HL-60/S4 treated with phorbol 12-myristate 13-acetate at 8.2 ng/mL for 4 days and 3 days (cell line): ENCODE results near the gene SFMBT2.
"Not testable (repeated sequence)": the region's sequence is repeated elsewhere in the genome, so short reads cannot be mapped to it uniquely, and the experiment has no call there.

Experiments
- in situ Hi-C: fragments of 300-500 bp; cut with MboI; formaldehyde crosslinking; loops from 2 replicates; pipeline ENCODE4 v1.15.0; 2022; ENCODE audit warnings: low sequenced_read_pairs

SFMBT2 gene

GRCh38 chr10:7306147-7306546, 104.7 kb downstream of the SFMBT2 start:
- in situ Hi-C loops, result no loop called here

- in situ Hi-C loops, result no loop called here
These were observed 105.8 kb downstream of the SFMBT2 start for GRCh38 chr10:7305053-7305452.

GRCh38 chr10:7304110-7304509, 106.7 kb downstream of the SFMBT2 start:
- in situ Hi-C loops, result no loop called here

- in situ Hi-C loops, result no loop called here
These were observed 107.8 kb downstream of the SFMBT2 start for GRCh38 chr10:7302930-7303557.

- in situ Hi-C loops, result no loop called here
These were observed 108.4 kb downstream of the SFMBT2 start for GRCh38 chr10:7302392-7302906.

GRCh38 chr10:7301006-7301778, 109.6 kb downstream of the SFMBT2 start:
- in situ Hi-C loops, result no loop called here

GRCh38 chr10:7300384-7300971, 110.4 kb downstream of the SFMBT2 start:
- in situ Hi-C loops, result no loop called here

GRCh38 chr10:7299601-7300325, 111.1 kb downstream of the SFMBT2 start:
- in situ Hi-C loops, result not testable (repeated sequence)

GRCh38 chr10:7298495-7298894, 112.3 kb downstream of the SFMBT2 start:
- in situ Hi-C loops, result no loop called here

- in situ Hi-C loops, result no loop called here
These were observed 113.7 kb downstream of the SFMBT2 start for GRCh38 chr10:7297094-7297493.

- in situ Hi-C loops, result no loop called here
These were observed 114.2 kb downstream of the SFMBT2 start for GRCh38 chr10:7296648-7297047.

- in situ Hi-C loops, result no loop called here
These were observed 114.8 kb downstream of the SFMBT2 start for GRCh38 chr10:7296076-7296475.

- in situ Hi-C loops, result no loop called here
These were observed 117.4 kb downstream of the SFMBT2 start for GRCh38 chr10:7293378-7293920.

GRCh38 chr10:7291487-7292270, 119.2 kb downstream of the SFMBT2 start:
- in situ Hi-C loops, result no loop called here

GRCh38 chr10:7288060-7288690, 122.7 kb downstream of the SFMBT2 start:
- in situ Hi-C loops, result no loop called here

- in situ Hi-C loops, result no loop called here
These were observed 123.5 kb downstream of the SFMBT2 start for GRCh38 chr10:7287377-7287776.

GRCh38 chr10:7285522-7286322, 125.1 kb downstream of the SFMBT2 start:
- in situ Hi-C loops, result no loop called here

GRCh38 chr10:7283246-7283645, 127.6 kb downstream of the SFMBT2 start:
- in situ Hi-C loops, result no loop called here

- in situ Hi-C loops, result no loop called here
These were observed 128.4 kb downstream of the SFMBT2 start for GRCh38 chr10:7282457-7282856.
